Measurements from ENCODE around the gene MACROD2.

Gene MACROD2

GRCh38 chr20:14724468-14724867, 729.2 kb downstream of the MACROD2 start:
- no peak for TF ChIP-seq CTCF (IDR thresholded peaks at IDR 0.05)
- TF ChIP-seq ZFX (IDR thresholded peaks at IDR 0.05; ENCODE audit: borderline replicate concordance), result no peak

DNA sequence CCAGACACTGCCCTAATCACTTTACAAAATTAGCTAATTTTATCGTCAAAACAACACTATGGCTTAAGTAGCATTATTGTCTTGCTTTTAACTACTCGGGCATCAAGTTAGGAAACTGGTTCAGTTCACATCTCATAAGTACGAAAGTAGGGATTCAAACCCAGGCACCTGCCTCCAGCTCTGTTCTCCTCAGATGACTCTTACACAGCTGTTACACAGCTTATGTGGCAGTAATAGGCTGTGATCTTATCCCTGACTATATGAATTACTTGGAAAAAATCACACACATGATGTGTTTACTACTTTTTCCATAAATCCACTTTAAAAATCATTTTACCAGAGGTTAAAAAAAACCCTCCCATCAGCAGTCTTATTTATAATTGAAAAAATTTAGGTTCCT, 731.3 kb downstream of the MACROD2 start:
- no peak for TF ChIP-seq ZFX (IDR thresholded peaks at IDR 0.05; ENCODE audit: borderline replicate concordance)
- TF ChIP-seq CTCF (IDR thresholded peaks at IDR 0.05), result no peak
- H3K27ac ChIP-seq, result no peak overlapping the region

More at GRCh38 chr20:14724468-14724867, 729.2 kb downstream of the MACROD2 start:
- H3K27ac ChIP-seq, result no peak overlapping the region

DNA sequence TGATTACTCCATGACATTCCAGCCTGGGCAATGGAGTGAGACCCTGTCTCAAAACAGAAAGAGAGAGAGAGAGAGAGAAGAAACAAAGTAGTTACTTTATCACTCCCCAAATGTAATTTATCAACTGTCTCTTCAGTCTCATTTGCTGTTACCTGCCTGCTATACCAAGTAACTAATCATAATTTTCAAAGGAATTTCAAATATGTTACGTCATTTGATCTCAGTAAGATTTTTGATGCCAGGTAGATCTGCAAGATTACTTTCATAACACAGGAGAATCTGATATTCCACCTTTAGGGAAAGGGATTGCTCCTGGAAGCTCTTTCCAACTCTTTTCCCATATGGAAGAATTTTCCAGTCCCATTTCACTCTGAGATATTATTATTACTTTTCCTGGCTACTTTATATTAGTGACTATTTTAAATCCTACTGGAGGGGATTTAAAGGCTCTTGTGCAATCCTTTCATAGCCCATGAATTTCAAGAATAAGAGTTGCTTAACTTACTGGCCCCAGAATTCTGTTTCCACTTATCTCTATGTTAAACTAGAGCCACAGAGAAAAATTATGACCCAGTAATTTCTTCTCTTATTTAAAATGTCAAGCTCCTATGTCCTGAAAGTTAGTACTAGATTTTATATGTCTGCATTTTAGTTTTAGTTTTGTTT, 732.3 kb downstream of the MACROD2 start:
- TF ChIP-seq ZFX (IDR thresholded peaks at IDR 0.05; ENCODE audit: borderline replicate concordance), result no peak
- TF ChIP-seq CTCF (IDR thresholded peaks at IDR 0.05), result no peak
- H3K27ac ChIP-seq, result no peak overlapping the region

- H3K27ac ChIP-seq, result no peak overlapping the region
- TF ChIP-seq CTCF (IDR thresholded peaks at IDR 0.05), result no peak
- TF ChIP-seq ZFX (IDR thresholded peaks at IDR 0.05; ENCODE audit: borderline replicate concordance), result no peak
Measured at GRCh38 chr20:14729390-14729789, 734.1 kb downstream of the MACROD2 start.

DNA sequence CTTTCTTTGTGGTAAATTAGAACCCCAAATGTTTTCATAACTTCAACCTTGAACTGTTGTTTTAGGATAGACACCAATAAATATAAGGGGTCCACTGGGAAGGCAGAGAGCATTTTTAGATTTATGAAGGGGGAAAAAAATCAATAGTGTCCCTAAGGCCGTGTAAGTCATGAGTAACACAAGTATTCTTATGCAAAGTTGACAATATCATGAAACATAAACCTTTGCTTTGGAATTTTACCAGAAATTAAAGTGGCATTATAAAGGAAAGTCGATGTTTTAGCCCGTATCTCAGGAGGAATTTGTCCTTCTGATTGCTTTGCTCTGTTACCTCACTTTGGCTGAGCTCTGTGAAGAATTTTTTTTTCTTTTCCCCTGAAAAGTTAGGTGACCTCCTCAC, 737.0 kb downstream of the MACROD2 start:
- H3K27ac ChIP-seq, result no peak overlapping the region
- TF ChIP-seq CTCF (IDR thresholded peaks at IDR 0.05) (no peak), ZFX (IDR thresholded peaks at IDR 0.05; ENCODE audit: borderline replicate concordance) (no peak)

- no peak overlapping the region for H3K27ac ChIP-seq
- no peak for TF ChIP-seq CTCF (IDR thresholded peaks at IDR 0.05)
- TF ChIP-seq ZFX (IDR thresholded peaks at IDR 0.05; ENCODE audit: borderline replicate concordance), result no peak
Measured at GRCh38 chr20:14732996-14733395, 737.7 kb downstream of the MACROD2 start.

GRCh38 chr20:14740380-14740779, 745.1 kb downstream of the MACROD2 start:
- no peak overlapping the region for H3K27ac ChIP-seq
- TF ChIP-seq CTCF (IDR thresholded peaks at IDR 0.05) (no peak), ZFX (IDR thresholded peaks at IDR 0.05; ENCODE audit: borderline replicate concordance) (no peak)
